Chondrocyte (in vitro differentiated cells): ENCODE results near the gene ERC1. TPM values are rescaled to one million over a fixed set of nuclear protein-coding genes. Genes with fewer than 3 reads are reported as not detected.

ENCODE experiments used
- DNase-seq: peaks from one replicate; pipeline ENCODE4 v3.0.0; 2021; ENCODE audit warnings: mixed read lengths, low spot score
- H3K27ac Mint-ChIP-seq: one replicate; pipeline ENCODE4 v1.8.0; 2021; ENCODE audit warnings: mild to moderate bottlenecking, moderate library complexity, mixed read lengths; ENCODE audit not compliant: unreplicated experiment
- H3K27me3 Mint-ChIP-seq: 2 replicates; pipeline ENCODE4 v1.8.0; 2021; ENCODE audit warnings: low read depth, mixed read lengths
- H3K36me3 Mint-ChIP-seq: 2 replicates; pipeline ENCODE4 v1.8.0; 2021; ENCODE audit warnings: low read depth, mixed read lengths
- H3K4me1 Mint-ChIP-seq: 2 replicates; pipeline ENCODE4 v1.8.0; 2021; ENCODE audit warnings: low read depth, mild to moderate bottlenecking, mixed read lengths
- H3K4me3 Mint-ChIP-seq: one replicate; pipeline ENCODE4 v1.8.0; 2021; ENCODE audit warnings: mild to moderate bottlenecking, moderate library complexity, mixed read lengths; ENCODE audit not compliant: unreplicated experiment
- H3K9me3 Mint-ChIP-seq: 2 replicates; pipeline ENCODE4 v1.8.0; 2021; ENCODE audit warnings: low read depth, mixed read lengths
- total RNA-seq: library from RNA; stranded (reverse); gene quantifications from 3 replicates; pipeline ENCODE4 v1.2.1, GENCODE V29; 2021
- TF ChIP-seq, protein P1 (sequence below): fragments of 200-600 bp; sonication (generic); IDR thresholded peaks from 2 replicates; pipeline ENCODE4 v1.5.0; 2021; ENCODE audit warnings: antibody characterized with exemption, mild to moderate bottlenecking, moderate library complexity

Gene ERC1
- total RNA-seq, 1 donor from 2014 or later = 79.3 TPM

DNA sequence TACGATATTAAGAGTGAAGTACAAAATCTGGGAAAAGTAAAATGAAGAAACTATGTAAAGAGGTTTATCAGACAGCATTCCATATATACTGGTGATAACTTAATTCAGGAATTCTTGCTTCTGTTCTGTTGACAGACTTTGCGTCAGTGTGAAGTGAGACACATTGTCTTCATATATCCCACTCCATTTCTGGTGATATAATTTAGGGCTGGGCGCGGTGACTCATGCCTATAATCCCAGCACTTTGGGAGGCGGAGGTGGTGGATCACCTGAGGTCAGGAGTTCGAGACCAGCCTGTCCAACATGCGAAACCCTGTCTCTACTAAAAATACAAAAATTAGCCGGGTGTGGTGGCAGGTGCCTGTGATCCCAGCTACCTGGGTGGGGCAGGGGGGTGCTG, 21.2 kb upstream of the ERC1 start:
- Mint-ChIP-seq H3K4me3 (no peak overlapping the region), H3K36me3 (peaks cover 2% of the 10 kb centered on the region), H3K27ac (no peak overlapping the region), H3K27me3 (no peaks in the 10 kb centered on the region), H3K4me1 (no peaks in the 10 kb centered on the region), H3K9me3 (no peaks in the 10 kb centered on the region)
- no peak for DNase-seq
- TF ChIP-seq, protein P1, sequence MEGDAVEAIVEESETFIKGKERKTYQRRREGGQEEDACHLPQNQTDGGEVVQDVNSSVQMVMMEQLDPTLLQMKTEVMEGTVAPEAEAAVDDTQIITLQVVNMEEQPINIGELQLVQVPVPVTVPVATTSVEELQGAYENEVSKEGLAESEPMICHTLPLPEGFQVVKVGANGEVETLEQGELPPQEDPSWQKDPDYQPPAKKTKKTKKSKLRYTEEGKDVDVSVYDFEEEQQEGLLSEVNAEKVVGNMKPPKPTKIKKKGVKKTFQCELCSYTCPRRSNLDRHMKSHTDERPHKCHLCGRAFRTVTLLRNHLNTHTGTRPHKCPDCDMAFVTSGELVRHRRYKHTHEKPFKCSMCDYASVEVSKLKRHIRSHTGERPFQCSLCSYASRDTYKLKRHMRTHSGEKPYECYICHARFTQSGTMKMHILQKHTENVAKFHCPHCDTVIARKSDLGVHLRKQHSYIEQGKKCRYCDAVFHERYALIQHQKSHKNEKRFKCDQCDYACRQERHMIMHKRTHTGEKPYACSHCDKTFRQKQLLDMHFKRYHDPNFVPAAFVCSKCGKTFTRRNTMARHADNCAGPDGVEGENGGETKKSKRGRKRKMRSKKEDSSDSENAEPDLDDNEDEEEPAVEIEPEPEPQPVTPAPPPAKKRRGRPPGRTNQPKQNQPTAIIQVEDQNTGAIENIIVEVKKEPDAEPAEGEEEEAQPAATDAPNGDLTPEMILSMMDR = no peak

GRCh38 chr12:971991-972390, 19.0 kb upstream of the ERC1 start:
- Mint-ChIP-seq H3K4me3 (no peak overlapping the region), H3K9me3 (no peaks in the 10 kb centered on the region), H3K27me3 (no peaks in the 10 kb centered on the region), H3K36me3 (peaks cover 2% of the 10 kb centered on the region), H3K4me1 (no peaks in the 10 kb centered on the region), H3K27ac (no peak overlapping the region)
- TF ChIP-seq, protein P1 = no peak
- DNase-seq = no peak

- H3K4me1 Mint-ChIP-seq = no peaks in the 10 kb centered on the region
- TF ChIP-seq, protein P1 = no peak
- no peak for DNase-seq
- H3K4me3 Mint-ChIP-seq = no peak overlapping the region
- H3K36me3 Mint-ChIP-seq = peaks cover 2% of the 10 kb centered on the region
- no peaks in the 10 kb centered on the region for H3K9me3 Mint-ChIP-seq
- H3K27me3 Mint-ChIP-seq = no peaks in the 10 kb centered on the region
- H3K27ac Mint-ChIP-seq = no peak overlapping the region
These were observed 16.7 kb upstream of the ERC1 start for GRCh38 chr12:974271-974862.

DNA sequence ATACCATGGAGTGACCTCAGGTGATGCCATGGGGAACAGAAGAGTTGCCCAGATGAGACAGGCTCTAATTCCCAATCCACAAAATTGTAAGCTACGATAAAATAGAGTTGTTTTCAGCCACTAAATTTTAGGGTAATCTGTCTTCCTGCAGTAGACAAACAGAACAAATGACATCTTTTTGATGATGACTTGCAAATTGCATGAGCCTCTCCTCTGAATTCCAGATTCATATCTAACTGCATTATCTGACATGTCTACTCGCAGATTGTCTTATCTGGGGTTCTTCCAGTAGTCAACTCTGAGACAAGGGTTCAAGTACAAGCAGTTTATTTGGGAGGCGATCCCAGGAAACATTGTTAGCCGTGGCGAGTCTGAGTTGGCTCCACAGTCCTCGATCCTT, 14.4 kb upstream of the ERC1 start:
- TF ChIP-seq, protein P1 = no peak
- Mint-ChIP-seq H3K36me3 (peaks cover 2% of the 10 kb centered on the region), H3K27me3 (no peaks in the 10 kb centered on the region), H3K9me3 (no peaks in the 10 kb centered on the region), H3K27ac (no peak overlapping the region), H3K4me3 (no peak overlapping the region), H3K4me1 (peaks cover 3% of the 10 kb centered on the region)
- no peak for DNase-seq

GRCh38 chr12:977156-977555, 13.9 kb upstream of the ERC1 start:
- H3K27me3 Mint-ChIP-seq = no peaks in the 10 kb centered on the region
- H3K36me3 Mint-ChIP-seq = peaks cover 2% of the 10 kb centered on the region

More at GRCh38 chr12:977156-977555, 13.9 kb upstream of the ERC1 start:
- no peak overlapping the region for H3K4me3 Mint-ChIP-seq
- H3K9me3 Mint-ChIP-seq = no peaks in the 10 kb centered on the region
- TF ChIP-seq, protein P1 = no peak
- H3K4me1 Mint-ChIP-seq = peaks cover 3% of the 10 kb centered on the region
- no peak for DNase-seq
- no peak overlapping the region for H3K27ac Mint-ChIP-seq
